HG03095 (cell line): ENCODE data around the gene PIAS1.
"Not testable (repeated sequence)": the region's sequence is repeated elsewhere in the genome, so short reads cannot be mapped to it uniquely, and the experiment has no call there.

ENCODE experiments used
- ATAC-seq: cut with Tn5 transposase; IDR thresholded peaks from one replicate; pipeline ENCODE4 v1.9.1; 2021; ENCODE audit warnings: moderate library complexity; ENCODE audit not compliant: unreplicated experiment

PIAS1 gene

GRCh38 chr15:68213991-68214837 is 160.1 kb downstream of the PIAS1 start:
- ATAC-seq: no peak

- no peak for ATAC-seq
Measured at GRCh38 chr15:68214838-68215254, 160.7 kb downstream of the PIAS1 start.

- no peak for ATAC-seq
Measured at GRCh38 chr15:68217341-68217740, 163.2 kb downstream of the PIAS1 start.

- no peak for ATAC-seq
Measured at GRCh38 chr15:68218331-68218730, 164.2 kb downstream of the PIAS1 start.

GRCh38 chr15:68218847-68219798 is 165.0 kb downstream of the PIAS1 start:
- no peak for ATAC-seq

GRCh38 chr15:68220489-68220888 is 166.4 kb downstream of the PIAS1 start:
- ATAC-seq: no peak

- ATAC-seq: no peak
Measured at GRCh38 chr15:68220967-68221366, 166.9 kb downstream of the PIAS1 start.

GRCh38 chr15:68221530-68222431 is 167.7 kb downstream of the PIAS1 start:
- ATAC-seq: not testable (repeated sequence)

- not testable (repeated sequence) for ATAC-seq
Measured at GRCh38 chr15:68222432-68222743, 168.3 kb downstream of the PIAS1 start.

- no peak for ATAC-seq
Measured at GRCh38 chr15:68223171-68223570, 169.1 kb downstream of the PIAS1 start.

- ATAC-seq: no peak
Measured at GRCh38 chr15:68224108-68224507, 170.0 kb downstream of the PIAS1 start.

- ATAC-seq: no peak
Measured at GRCh38 chr15:68224546-68225250, 170.6 kb downstream of the PIAS1 start.

GRCh38 chr15:68225442-68225841 is 171.3 kb downstream of the PIAS1 start:
- not testable (repeated sequence) for ATAC-seq

GRCh38 chr15:68227643-68228142 is 173.6 kb downstream of the PIAS1 start:
- ATAC-seq: no peak

- ATAC-seq: no peak
Measured at GRCh38 chr15:68228143-68228970, 174.2 kb downstream of the PIAS1 start.

GRCh38 chr15:68228971-68229385 is 174.9 kb downstream of the PIAS1 start:
- no peak for ATAC-seq

GRCh38 chr15:68229386-68230156 is 175.5 kb downstream of the PIAS1 start, which contains the start of gene CLN6:
TSS of gene CLN6 (minus strand) at chr15:68229728. CDS start at chr15:68229584, 144 bp downstream.
- peak; percentile 64 for ATAC-seq
